Measurements from ENCODE around the gene TRIOBP.

DNA sequence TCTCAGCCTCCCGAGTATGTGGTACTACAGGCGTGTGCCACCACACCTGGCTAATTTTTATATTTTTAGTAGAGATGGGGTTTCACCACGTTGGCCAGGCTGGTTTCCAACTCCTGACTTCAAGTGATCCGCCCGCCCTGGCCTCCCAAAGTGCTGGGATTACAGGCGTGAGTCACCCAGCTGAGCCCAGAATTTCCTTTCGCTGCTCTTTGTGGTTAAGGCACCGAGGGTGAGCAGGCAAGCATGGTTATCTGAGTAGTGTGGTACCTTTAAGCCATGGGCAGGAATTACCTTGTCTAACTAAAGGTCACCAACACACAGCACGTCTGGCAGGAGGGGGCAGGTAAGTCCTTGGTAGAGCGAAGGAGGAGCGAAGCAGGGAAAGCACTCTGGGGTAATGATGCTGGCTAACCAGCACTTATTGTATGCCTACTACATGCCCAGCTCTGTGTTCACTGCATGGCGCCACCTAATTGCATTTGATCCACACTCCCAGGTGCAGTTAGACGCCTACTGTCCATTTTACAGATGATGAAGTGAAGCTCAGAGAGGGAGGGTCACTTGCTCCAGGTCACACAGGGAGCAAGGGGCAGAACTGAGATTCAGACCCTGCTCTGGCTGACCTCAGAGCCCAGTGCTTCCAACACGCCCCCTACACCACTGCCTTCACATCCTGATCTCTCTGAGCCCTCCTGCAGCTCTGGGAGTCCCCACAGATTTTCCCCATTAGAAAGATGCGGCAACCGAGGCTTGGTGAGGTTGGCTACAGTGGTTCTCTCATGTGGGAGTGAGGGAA is 45.7 kb downstream of the TRIOBP start:
- TF ChIP-seq, protein P1, sequence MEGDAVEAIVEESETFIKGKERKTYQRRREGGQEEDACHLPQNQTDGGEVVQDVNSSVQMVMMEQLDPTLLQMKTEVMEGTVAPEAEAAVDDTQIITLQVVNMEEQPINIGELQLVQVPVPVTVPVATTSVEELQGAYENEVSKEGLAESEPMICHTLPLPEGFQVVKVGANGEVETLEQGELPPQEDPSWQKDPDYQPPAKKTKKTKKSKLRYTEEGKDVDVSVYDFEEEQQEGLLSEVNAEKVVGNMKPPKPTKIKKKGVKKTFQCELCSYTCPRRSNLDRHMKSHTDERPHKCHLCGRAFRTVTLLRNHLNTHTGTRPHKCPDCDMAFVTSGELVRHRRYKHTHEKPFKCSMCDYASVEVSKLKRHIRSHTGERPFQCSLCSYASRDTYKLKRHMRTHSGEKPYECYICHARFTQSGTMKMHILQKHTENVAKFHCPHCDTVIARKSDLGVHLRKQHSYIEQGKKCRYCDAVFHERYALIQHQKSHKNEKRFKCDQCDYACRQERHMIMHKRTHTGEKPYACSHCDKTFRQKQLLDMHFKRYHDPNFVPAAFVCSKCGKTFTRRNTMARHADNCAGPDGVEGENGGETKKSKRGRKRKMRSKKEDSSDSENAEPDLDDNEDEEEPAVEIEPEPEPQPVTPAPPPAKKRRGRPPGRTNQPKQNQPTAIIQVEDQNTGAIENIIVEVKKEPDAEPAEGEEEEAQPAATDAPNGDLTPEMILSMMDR (IDR thresholded peaks at IDR 0.05; ENCODE audit: insufficient read depth, low read depth, low read length) = no peak
- TF ChIP-seq EZH2 (IDR thresholded peaks at IDR 0.05; ENCODE audit: insufficient read depth, low read length) = no peak

Data from astrocyte (in vitro differentiated cells and primary cell).